HCT116 (cell line): ENCODE measurements around the gene NTNG2.

Experiments
- ATF3 ChIP-seq: IDR thresholded peaks from 2 replicates; pipeline ENCODE4 v1.6.1; 2012
- CEBPB ChIP-seq: IDR thresholded peaks from 2 replicates; pipeline ENCODE4 v1.6.1; 2012; ENCODE audit warnings: low read depth
- EZH2phosphoT487 ChIP-seq: fragments of 200-600 bp; IDR thresholded peaks from 2 replicates; pipeline ENCODE4 v1.6.1; 2018; ENCODE audit warnings: antibody characterized with exemption, borderline replicate concordance
- POLR2A ChIP-seq: IDR thresholded peaks from 2 replicates; pipeline ENCODE4 v1.7.0; 2011; ENCODE audit warnings: borderline replicate concordance; ENCODE audit not compliant: insufficient read depth, insufficient read length; ENCODE audit errors: extremely low read depth
- POLR2AphosphoS5 ChIP-seq: IDR thresholded peaks from 2 replicates; pipeline ENCODE4 v1.6.1; 2011; ENCODE audit warnings: mild to moderate bottlenecking, low read depth, low read length, moderate library complexity
- REST ChIP-seq: IDR thresholded peaks from 2 replicates; pipeline ENCODE4 v1.6.1; 2012; ENCODE audit warnings: low read depth
- SIN3A ChIP-seq: IDR thresholded peaks from 2 replicates; pipeline ENCODE4 v1.6.1; 2012; ENCODE audit warnings: low read depth
- SP1 ChIP-seq: IDR thresholded peaks from 2 replicates; pipeline ENCODE4 v1.6.1; 2012; ENCODE audit warnings: low read depth
- SRF ChIP-seq: IDR thresholded peaks from 2 replicates; pipeline ENCODE4 v1.6.1; 2012; ENCODE audit warnings: low read depth
- YY1 ChIP-seq: IDR thresholded peaks from 2 replicates; pipeline ENCODE4 v1.6.1; 2011; ENCODE audit warnings: low read length, low read depth, moderate library complexity, mild to moderate bottlenecking; ENCODE audit not compliant: insufficient replicate concordance; ENCODE audit errors: extremely low read depth
- TF ChIP-seq, protein P1 (sequence below), 3 experiments: fragments of 200-600 bp in 1 of 3; sonication (generic) in 1 of 3; IDR thresholded peaks in 2 of 3; conservative IDR thresholded peaks in 1 of 3; 2 replicates each; pipeline ENCODE4 v1.5.1; 2012 to 2017; ENCODE audit warnings: low read depth in 2 of 3, low read length in 2 of 3, antibody characterized with exemption in 1 of 3, borderline replicate concordance in 1 of 3, control low read depth in 1 of 3, mild to moderate bottlenecking in 1 of 3, mixed read lengths in 1 of 3, mixed run types in 1 of 3, moderate library complexity in 1 of 3; ENCODE audit not compliant: insufficient read depth in 1 of 3
- TF ChIP-seq, protein P2 (sequence below): IDR thresholded peaks from 2 replicates; pipeline ENCODE4 v1.6.1; 2012

- TF ChIP-seq, protein P1, sequence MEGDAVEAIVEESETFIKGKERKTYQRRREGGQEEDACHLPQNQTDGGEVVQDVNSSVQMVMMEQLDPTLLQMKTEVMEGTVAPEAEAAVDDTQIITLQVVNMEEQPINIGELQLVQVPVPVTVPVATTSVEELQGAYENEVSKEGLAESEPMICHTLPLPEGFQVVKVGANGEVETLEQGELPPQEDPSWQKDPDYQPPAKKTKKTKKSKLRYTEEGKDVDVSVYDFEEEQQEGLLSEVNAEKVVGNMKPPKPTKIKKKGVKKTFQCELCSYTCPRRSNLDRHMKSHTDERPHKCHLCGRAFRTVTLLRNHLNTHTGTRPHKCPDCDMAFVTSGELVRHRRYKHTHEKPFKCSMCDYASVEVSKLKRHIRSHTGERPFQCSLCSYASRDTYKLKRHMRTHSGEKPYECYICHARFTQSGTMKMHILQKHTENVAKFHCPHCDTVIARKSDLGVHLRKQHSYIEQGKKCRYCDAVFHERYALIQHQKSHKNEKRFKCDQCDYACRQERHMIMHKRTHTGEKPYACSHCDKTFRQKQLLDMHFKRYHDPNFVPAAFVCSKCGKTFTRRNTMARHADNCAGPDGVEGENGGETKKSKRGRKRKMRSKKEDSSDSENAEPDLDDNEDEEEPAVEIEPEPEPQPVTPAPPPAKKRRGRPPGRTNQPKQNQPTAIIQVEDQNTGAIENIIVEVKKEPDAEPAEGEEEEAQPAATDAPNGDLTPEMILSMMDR (IDR thresholded peaks at IDR 0.05 in 2 of 3, conservative IDR thresholded peaks at IDR 0.05 in 1 of 3; ENCODE audit: borderline replicate concordance in 1 of 3, insufficient read depth in 1 of 3, low read depth in 2 of 3, low read length in 2 of 3): no peak
- no peak for TF ChIP-seq ATF3
- TF ChIP-seq REST: no peak
- TF ChIP-seq, protein P2, sequence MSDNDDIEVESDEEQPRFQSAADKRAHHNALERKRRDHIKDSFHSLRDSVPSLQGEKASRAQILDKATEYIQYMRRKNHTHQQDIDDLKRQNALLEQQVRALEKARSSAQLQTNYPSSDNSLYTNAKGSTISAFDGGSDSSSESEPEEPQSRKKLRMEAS: no peak
- no peak for TF ChIP-seq CEBPB
- no peak for TF ChIP-seq POLR2AphosphoS5
- TF ChIP-seq SIN3A: no peak
- TF ChIP-seq EZH2phosphoT487: no peak
- no peak for TF ChIP-seq POLR2A
- no peak for TF ChIP-seq SP1
- no peak for TF ChIP-seq YY1
- no peak for TF ChIP-seq SRF
These were observed 88.7 kb downstream of the NTNG2 start for GRCh38 chr9:132250324-132251262.
